Umbilical cord (tissue), 2 donors: ENCODE results near the gene TSPAN16. TPM values are rescaled to one million over a fixed set of nuclear protein-coding genes. Genes with fewer than 3 reads are reported as not detected.
A peak's percentile ranks its signal among the peaks of the same experiment; 100 is the strongest.
"Not testable (repeated sequence)": the region's sequence is repeated elsewhere in the genome, so short reads cannot be mapped to it uniquely, and the experiment has no call there.

Source experiments
- DNase-seq: peaks from one replicate; pipeline ENCODE4 v3.0.0-alpha.2; 2015; ENCODE audit warnings: low spot score
- total RNA-seq: library from RNA; depleted of rRNA; stranded (reverse); fragments of >200 nt; gene quantifications from one replicate; pipeline ENCODE4 v1.2.3, GENCODE V29; 2014; ENCODE audit warnings: low replicate concordance; ENCODE audit not compliant: insufficient read depth

TSPAN16 gene
- total RNA-seq, 1 donor from 2014 or later: not detected

GRCh38 chr19:11306337-11306736, 10.4 kb downstream of the TSPAN16 start:
- DNase-seq: no peak

GRCh38 chr19:11320278-11320995, 24.5 kb downstream of the TSPAN16 start:
- DNase-seq: not testable (repeated sequence)

GRCh38 chr19:11321191-11322126, 25.5 kb downstream of the TSPAN16 start:
- no peak for DNase-seq

- DNase-seq: no peak
Measured at GRCh38 chr19:11322269-11323024, 26.5 kb downstream of the TSPAN16 start.

GRCh38 chr19:11323601-11324078, 27.7 kb downstream of the TSPAN16 start:
- no peak for DNase-seq

- DNase-seq: peak; percentile 94
Measured at GRCh38 chr19:11324079-11324661, 28.2 kb downstream of the TSPAN16 start.

GRCh38 chr19:11324748-11325389, 28.9 kb downstream of the TSPAN16 start:
- peak; percentile 19 for DNase-seq

GRCh38 chr19:11325544-11325943, 29.6 kb downstream of the TSPAN16 start:
- no peak for DNase-seq

- no peak for DNase-seq
Measured at GRCh38 chr19:11330127-11330526, 34.2 kb downstream of the TSPAN16 start.

GRCh38 chr19:11331502-11331901, 35.5 kb downstream of the TSPAN16 start:
- DNase-seq: no peak

- DNase-seq: no peak
Measured at GRCh38 chr19:11332822-11333221, 36.9 kb downstream of the TSPAN16 start.

GRCh38 chr19:11333838-11334237, 37.9 kb downstream of the TSPAN16 start:
- DNase-seq: not testable (repeated sequence)

GRCh38 chr19:11335449-11336146, 39.6 kb downstream of the TSPAN16 start:
- DNase-seq: no peak

- DNase-seq: no peak
Measured at GRCh38 chr19:11337080-11337479, 41.1 kb downstream of the TSPAN16 start.

- no peak for DNase-seq
Measured at GRCh38 chr19:11338121-11338520, 42.2 kb downstream of the TSPAN16 start.

GRCh38 chr19:11338569-11339253, 42.8 kb downstream of the TSPAN16 start:
- peak; percentile 57 for DNase-seq

- DNase-seq: peak; percentile 95
Measured at GRCh38 chr19:11339254-11340098, 43.5 kb downstream of the TSPAN16 start, which contains the start of gene RAB3D. RAB3D (minus strand) TSS chr19:11339657; CDS start chr19:11337399, 2,258 bp downstream.

- not testable (repeated sequence) for DNase-seq
Measured at GRCh38 chr19:11340099-11340467, 44.1 kb downstream of the TSPAN16 start.

- DNase-seq: no peak
Measured at GRCh38 chr19:11342429-11342828, 46.5 kb downstream of the TSPAN16 start.
